Cardiac muscle cell (in vitro differentiated cells and primary cell): ENCODE data around the gene EML2. TPM values are rescaled to one million over a fixed set of nuclear protein-coding genes. Genes with fewer than 3 reads are reported as not detected.
"Not testable (repeated sequence)": the region's sequence is repeated elsewhere in the genome, so short reads cannot be mapped to it uniquely, and the experiment has no call there.

ENCODE experiments used
- DNase-seq, 2 donors: peaks; one replicate each; pipeline versions ENCODE4 v3.0.0 to v3.0.0-alpha.2; 2010 to 2017; ENCODE audit warnings: low read depth in 1 of 2, low spot score in 1 of 2
- H3K27ac ChIP-seq: fragments of 200-600 bp; sonication (generic); 2 replicates; pipeline ENCODE4 v1.5.1; 2016
- H3K27me3 ChIP-seq: fragments of 200-600 bp; sonication (generic); 2 replicates; pipeline ENCODE4 v1.6.0; 2016; ENCODE audit warnings: control low read depth
- H3K36me3 ChIP-seq: fragments of 200-600 bp; sonication (generic); 2 replicates; pipeline ENCODE4 v1.5.1; 2016; ENCODE audit warnings: control low read depth
- H3K4me1 ChIP-seq: fragments of 200-600 bp; sonication (generic); 2 replicates; pipeline ENCODE4 v1.8.1; 2017; ENCODE audit warnings: low read depth, mild to moderate bottlenecking, mixed run types
- H3K4me3 ChIP-seq: fragments of 200-600 bp; sonication (generic); 2 replicates; pipeline ENCODE4 v1.5.1; 2016; ENCODE audit warnings: mild to moderate bottlenecking
- H3K9me3 ChIP-seq: fragments of 200-600 bp; sonication (generic); 2 replicates; pipeline ENCODE4 v1.5.1; 2017; ENCODE audit warnings: low read depth, mild to moderate bottlenecking, control low read depth
- CTCF ChIP-seq: IDR thresholded peaks from 2 replicates; pipeline ENCODE4 v1.5.1; 2012; ENCODE audit warnings: low read depth, mild to moderate bottlenecking, low read length
- polyA plus RNA-seq: library from polyadenylated mRNA; unstranded; fragments of >200 nt; fragmentation: Nextera tagmentation; extraction: Ambion mirVana; gene quantifications from 2 replicates; pipeline ENCODE4 v1.2.1, GENCODE V29; 2016
- total RNA-seq: library from RNA; depleted of rRNA; stranded (reverse); fragments of >200 nt; gene quantifications from 2 replicates; pipeline ENCODE4 v1.2.3, GENCODE V29; 2016

The EML2 gene
- total and polyA plus RNA-seq, 2 experiments from 2014 or later = 26.2 to 41.0 TPM

- Histone ChIP-seq H3K36me3 (peaks cover 3% of the 10 kb centered on the region), H3K9me3 (no peaks in the 10 kb centered on the region), H3K4me3 (no peak overlapping the region), H3K27me3 (no peaks in the 10 kb centered on the region), H3K4me1 (no peaks in the 10 kb centered on the region), H3K27ac (no peak overlapping the region)
- DNase-seq = peak; percentile 81 to 94
- TF ChIP-seq CTCF = no peak
Observed at GRCh38 chr19:45632468-45633196, 6.6 kb downstream of the EML2 start.

- DNase-seq = peak in 1 of 2 donors; percentile 84
- H3K9me3 ChIP-seq = no peaks in the 10 kb centered on the region
- TF ChIP-seq CTCF = no peak
- no peaks in the 10 kb centered on the region for H3K27me3 ChIP-seq
- no peak overlapping the region for H3K27ac ChIP-seq
- H3K4me1 ChIP-seq = no peaks in the 10 kb centered on the region
- H3K36me3 ChIP-seq = peaks cover 3% of the 10 kb centered on the region
- no peak overlapping the region for H3K4me3 ChIP-seq
Observed at GRCh38 chr19:45630463-45630862, 8.7 kb downstream of the EML2 start.

- DNase-seq = no peak
- Histone ChIP-seq H3K27ac (no peak overlapping the region), H3K4me1 (no peaks in the 10 kb centered on the region), H3K9me3 (no peaks in the 10 kb centered on the region), H3K27me3 (no peaks in the 10 kb centered on the region), H3K36me3 (peaks cover 3% of the 10 kb centered on the region), H3K4me3 (no peak overlapping the region)
- TF ChIP-seq CTCF = no peak
Observed at GRCh38 chr19:45629704-45630103, 9.5 kb downstream of the EML2 start.

- not testable (repeated sequence) for H3K27ac ChIP-seq, H3K4me1 ChIP-seq, H3K27me3 ChIP-seq, H3K4me3 ChIP-seq, DNase-seq, H3K36me3 ChIP-seq, H3K9me3 ChIP-seq
Observed at GRCh38 chr19:45628219-45628618, 11.0 kb downstream of the EML2 start.

GRCh38 chr19:45623984-45624383 lies 15.2 kb downstream of the EML2 start:
- Histone ChIP-seq H3K4me3 (no peak overlapping the region), H3K27ac (no peak overlapping the region), H3K4me1 (no peaks in the 10 kb centered on the region), H3K36me3 (peaks cover 3% of the 10 kb centered on the region), H3K27me3 (no peaks in the 10 kb centered on the region), H3K9me3 (no peaks in the 10 kb centered on the region)
- no peak for DNase-seq
- TF ChIP-seq CTCF = no peak

- no peak for TF ChIP-seq CTCF
- H3K36me3 ChIP-seq = no peaks in the 10 kb centered on the region
- H3K9me3 ChIP-seq = no peaks in the 10 kb centered on the region
- H3K27me3 ChIP-seq = no peaks in the 10 kb centered on the region
- no peak overlapping the region for H3K4me3 ChIP-seq
- no peak overlapping the region for H3K27ac ChIP-seq
- no peaks in the 10 kb centered on the region for H3K4me1 ChIP-seq
- no peak for DNase-seq
Observed at GRCh38 chr19:45621976-45622503, 17.2 kb downstream of the EML2 start.
